A673 (cell line): ENCODE data around the gene UBE2G1. TPM values are rescaled to one million over a fixed set of nuclear protein-coding genes. Genes with fewer than 3 reads are reported as not detected.
"Not testable (repeated sequence)": the region's sequence is repeated elsewhere in the genome, so short reads cannot be mapped to it uniquely, and the experiment has no call there.

Source experiments
- BruUV-seq: library from RNA; stranded (reverse); fragments of 400-500 nt; replicated peaks from 2 replicates; lab custom pipeline; 2021; lab: Mats Ljungman, UMichigan
- CTCF ChIA-PET: fragments of 300-600 bp; sonication (Branson Sonifier 250); formaldehyde crosslinking; loops from one replicate; lab custom pipeline; 2022; ENCODE audit warnings: antibody characterized with exemption; lab: Charles Lee
- POLR2A ChIA-PET: fragments of 300-600 bp; sonication (Branson Sonifier 250); formaldehyde crosslinking; loops from one replicate; lab custom pipeline; 2022; ENCODE audit warnings: antibody characterized with exemption; ENCODE audit not compliant: low non-redundant PET; lab: Charles Lee
- DNase-seq: peaks from one replicate; pipeline ENCODE4 v3.0.0-alpha.2; 2015; ENCODE audit warnings: low spot score
- H3K27ac ChIP-seq: fragments of 200-600 bp; sonication (generic); 2 replicates; pipeline ENCODE4 v1.5.1; 2016; ENCODE audit warnings: mixed run types, low read depth, mild to moderate bottlenecking, mixed read lengths, antibody characterized with exemption, low read length; ENCODE audit not compliant: poor library complexity, severe bottlenecking
- H3K27me3 ChIP-seq: fragments of 200-600 bp; sonication (generic); replicated peaks from 2 replicates; pipeline ENCODE4 v1.6.1; 2017; ENCODE audit warnings: mixed run types, low read depth, mild to moderate bottlenecking, mixed read lengths, antibody characterized with exemption, low read length; ENCODE audit not compliant: insufficient read depth, poor library complexity
- H3K36me3 ChIP-seq: fragments of 200-600 bp; sonication (generic); 2 replicates; pipeline ENCODE4 v1.6.1; 2016; ENCODE audit warnings: mixed run types, mild to moderate bottlenecking, mixed read lengths, antibody characterized with exemption, low read length; ENCODE audit not compliant: insufficient read depth, poor library complexity, severe bottlenecking
- H3K4me1 ChIP-seq: fragments of 200-600 bp; sonication (generic); 2 replicates; pipeline ENCODE4 v1.6.1; 2017; ENCODE audit warnings: mixed run types, mild to moderate bottlenecking, mixed read lengths, antibody characterized with exemption, low read length; ENCODE audit not compliant: insufficient read depth, poor library complexity, severe bottlenecking
- H3K4me3 ChIP-seq: fragments of 200-600 bp; sonication (generic); 2 replicates; pipeline ENCODE4 v1.5.1; 2016; ENCODE audit warnings: low read depth, mixed run types, mild to moderate bottlenecking, mixed read lengths, low read length; ENCODE audit not compliant: poor library complexity, severe bottlenecking
- H3K9me3 ChIP-seq: fragments of 200-600 bp; sonication (generic); 2 replicates; pipeline ENCODE4 v1.6.1; 2016; ENCODE audit warnings: mixed run types, low read depth, mild to moderate bottlenecking, mixed read lengths, antibody characterized with exemption, low read length; ENCODE audit not compliant: poor library complexity, severe bottlenecking
- EZH2 ChIP-seq: fragments of 200-600 bp; sonication (generic); IDR thresholded peaks from 2 replicates; pipeline ENCODE4 v1.6.1; 2017; ENCODE audit warnings: borderline replicate concordance, low read depth, mild to moderate bottlenecking, mixed read lengths, antibody characterized with exemption, low read length; ENCODE audit not compliant: poor library complexity, severe bottlenecking
- intact Hi-C: fragments of 100-400 bp; cut with micrococcal nuclease; formaldehyde crosslinking; loops from one replicate; pipeline ENCODE4 v1.10.0; 2022; ENCODE audit not compliant: unreplicated experiment
- total RNA-seq: library from RNA; stranded (reverse); gene quantifications from 2 replicates; pipeline ENCODE4 v1.2.3, GENCODE V29; 2021
- TF ChIP-seq, protein P1 (sequence below): fragments of 300-800, 200-600 bp; sonication (generic); conservative IDR thresholded peaks from 2 replicates; pipeline ENCODE4 v1.5.1; 2017; ENCODE audit warnings: low read depth, mild to moderate bottlenecking, antibody characterized with exemption, low read length, moderate library complexity, mixed read lengths

UBE2G1 gene
- total RNA-seq, 1 experiment from 2014 or later, result 107 TPM

DNA sequence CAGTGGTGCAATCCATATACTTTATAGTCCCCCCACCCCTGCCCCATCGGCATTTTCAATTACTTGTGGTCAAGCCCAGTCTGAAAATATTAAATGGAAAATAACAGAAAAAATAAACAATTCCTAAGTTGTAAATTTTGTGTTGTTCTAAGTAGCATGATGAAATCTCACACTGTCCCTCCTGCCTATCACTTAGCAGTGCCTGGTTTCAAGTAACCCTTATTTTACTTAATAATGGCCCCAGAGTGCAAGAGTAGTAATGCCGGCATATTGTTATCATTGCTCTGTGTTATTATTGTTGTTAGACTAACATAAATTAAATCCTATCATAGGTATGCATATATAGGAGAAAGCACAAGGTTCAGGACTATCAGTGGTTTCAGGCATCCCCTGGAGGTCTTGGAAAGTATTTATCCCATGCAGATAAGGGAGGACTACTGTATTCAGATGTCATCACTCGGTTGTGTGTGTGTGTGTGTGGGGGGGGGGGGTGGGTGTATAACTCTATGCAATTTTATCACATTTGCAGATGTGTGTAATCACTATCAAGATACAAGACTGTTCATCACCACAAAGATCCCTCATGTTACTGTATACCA lies 9.3 kb downstream of the UBE2G1 start:
- ChIA-PET POLR2A (no interaction called here), CTCF (no interaction called here)
- no peaks in the 10 kb centered on the region for H3K27me3 ChIP-seq
- TF ChIP-seq, protein P1, sequence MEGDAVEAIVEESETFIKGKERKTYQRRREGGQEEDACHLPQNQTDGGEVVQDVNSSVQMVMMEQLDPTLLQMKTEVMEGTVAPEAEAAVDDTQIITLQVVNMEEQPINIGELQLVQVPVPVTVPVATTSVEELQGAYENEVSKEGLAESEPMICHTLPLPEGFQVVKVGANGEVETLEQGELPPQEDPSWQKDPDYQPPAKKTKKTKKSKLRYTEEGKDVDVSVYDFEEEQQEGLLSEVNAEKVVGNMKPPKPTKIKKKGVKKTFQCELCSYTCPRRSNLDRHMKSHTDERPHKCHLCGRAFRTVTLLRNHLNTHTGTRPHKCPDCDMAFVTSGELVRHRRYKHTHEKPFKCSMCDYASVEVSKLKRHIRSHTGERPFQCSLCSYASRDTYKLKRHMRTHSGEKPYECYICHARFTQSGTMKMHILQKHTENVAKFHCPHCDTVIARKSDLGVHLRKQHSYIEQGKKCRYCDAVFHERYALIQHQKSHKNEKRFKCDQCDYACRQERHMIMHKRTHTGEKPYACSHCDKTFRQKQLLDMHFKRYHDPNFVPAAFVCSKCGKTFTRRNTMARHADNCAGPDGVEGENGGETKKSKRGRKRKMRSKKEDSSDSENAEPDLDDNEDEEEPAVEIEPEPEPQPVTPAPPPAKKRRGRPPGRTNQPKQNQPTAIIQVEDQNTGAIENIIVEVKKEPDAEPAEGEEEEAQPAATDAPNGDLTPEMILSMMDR, result no peak
- TF ChIP-seq EZH2, result no peak
- intact Hi-C loops, result no loop called here
- no TSS peak for BruUV-seq
- no peak for DNase-seq
- H3K4me1 ChIP-seq, result peaks cover 3% of the 10 kb centered on the region
- no peak overlapping the region for H3K4me3 ChIP-seq
- no peak overlapping the region for H3K27ac ChIP-seq
- H3K36me3 ChIP-seq, result no peaks in the 10 kb centered on the region
- no peaks in the 10 kb centered on the region for H3K9me3 ChIP-seq

DNA sequence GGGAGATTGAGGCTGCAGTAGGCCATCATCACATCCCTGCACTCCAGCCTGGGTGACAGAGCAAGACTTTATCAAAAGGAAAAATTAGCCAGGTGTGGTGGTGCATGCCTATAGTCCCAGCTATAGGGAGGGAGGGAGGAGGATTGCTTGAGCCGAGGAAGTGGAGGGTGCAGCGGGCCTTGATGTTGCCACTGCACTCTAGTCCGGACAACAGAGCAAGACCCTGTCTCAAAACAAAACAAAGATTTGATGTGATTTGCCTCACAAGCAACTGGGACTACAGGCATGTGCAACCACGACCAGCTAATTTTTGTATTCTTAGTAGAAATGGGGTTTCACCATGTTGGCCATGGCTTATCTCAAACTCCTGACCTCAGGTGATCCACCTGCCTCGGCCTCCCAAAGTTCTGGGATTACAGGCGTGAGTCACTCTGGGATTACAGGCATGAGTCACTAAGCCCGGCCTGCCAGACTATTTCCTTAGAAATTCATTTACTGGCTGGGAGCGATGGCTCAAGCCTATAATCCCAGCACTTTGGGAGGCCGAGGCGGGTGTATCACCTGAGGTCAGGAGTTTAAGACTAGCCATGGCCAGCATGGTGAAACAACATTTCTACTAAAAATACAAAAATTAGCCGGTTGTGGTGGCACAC lies 11.5 kb downstream of the UBE2G1 start:
- ChIA-PET POLR2A (no interaction called here), CTCF (no interaction called here)
- DNase-seq, result no peak
- BruUV-seq, result no TSS peak
- no peak overlapping the region for H3K27ac ChIP-seq
- H3K27me3 ChIP-seq, result no peaks in the 10 kb centered on the region
- H3K36me3 ChIP-seq, result no peaks in the 10 kb centered on the region
- H3K4me1 ChIP-seq, result peaks cover 3% of the 10 kb centered on the region
- no peaks in the 10 kb centered on the region for H3K9me3 ChIP-seq
- intact Hi-C loops, result no loop called here
- no peak overlapping the region for H3K4me3 ChIP-seq
- TF ChIP-seq EZH2, result no peak
- TF ChIP-seq, protein P1, result no peak

DNA sequence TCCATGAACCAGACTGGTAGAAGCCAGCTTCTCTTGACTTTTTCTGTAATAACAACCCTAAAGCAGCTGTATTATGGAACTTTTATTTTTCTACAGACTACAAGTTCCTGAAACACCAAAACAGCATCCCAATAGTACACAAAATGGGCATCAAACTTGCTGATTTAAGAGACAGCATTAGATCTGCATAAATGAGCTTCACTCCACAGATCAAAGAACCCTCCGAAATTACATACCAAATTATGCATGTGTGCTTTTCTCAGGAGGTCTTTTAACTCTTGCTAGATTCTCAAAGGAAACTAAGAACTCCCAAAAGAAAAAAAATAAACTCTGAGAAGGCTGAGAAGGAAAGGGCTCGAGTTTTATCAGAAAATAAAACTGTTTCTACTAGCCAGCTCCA lies 12.3 kb downstream of the UBE2G1 start:
- BruUV-seq, result no TSS peak
- intact Hi-C loops, result no loop called here
- DNase-seq, result no peak
- H3K27me3 ChIP-seq, result no peaks in the 10 kb centered on the region
- peaks cover 3% of the 10 kb centered on the region for H3K4me1 ChIP-seq
- ChIA-PET CTCF (no interaction called here), POLR2A (no interaction called here)
- H3K4me3 ChIP-seq, result no peak overlapping the region
- no peaks in the 10 kb centered on the region for H3K9me3 ChIP-seq
- no peak overlapping the region for H3K27ac ChIP-seq
- H3K36me3 ChIP-seq, result no peaks in the 10 kb centered on the region
- TF ChIP-seq EZH2, result no peak
- TF ChIP-seq, protein P1, result no peak

DNA sequence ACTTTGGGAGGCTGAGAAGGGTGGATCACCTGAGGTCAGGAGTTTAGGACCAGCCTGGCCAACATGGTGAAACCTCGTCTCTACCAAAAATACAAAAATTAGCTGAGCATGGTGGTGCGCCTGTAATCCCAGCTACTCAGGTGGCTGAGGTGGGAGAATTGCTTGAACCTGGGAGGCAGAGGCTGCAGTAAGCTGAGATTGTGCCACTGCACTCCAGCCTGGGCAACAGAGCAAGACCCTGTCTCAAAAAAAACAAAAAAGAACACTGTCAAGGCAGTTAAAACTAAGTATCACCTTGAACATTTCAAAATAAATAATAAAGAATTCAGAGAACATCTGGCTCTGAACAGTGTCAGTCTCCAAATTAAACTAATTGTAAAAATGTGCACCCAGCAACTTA lies 16.3 kb downstream of the UBE2G1 start:
- CTCF ChIA-PET, BruUV-seq, H3K36me3 ChIP-seq, H3K27me3 ChIP-seq, H3K9me3 ChIP-seq, H3K4me3 ChIP-seq, DNase-seq, H3K27ac ChIP-seq, POLR2A ChIA-PET, intact Hi-C loops: not testable (repeated sequence)
- peaks cover 13% of the 10 kb centered on the region for H3K4me1 ChIP-seq
